CD4-positive, alpha-beta T cell (primary cell): ENCODE measurements around the gene ADGRB3. TPM values are rescaled to one million over a fixed set of nuclear protein-coding genes. Genes with fewer than 3 reads are reported as not detected.
"Not testable (repeated sequence)": the region's sequence is repeated elsewhere in the genome, so short reads cannot be mapped to it uniquely, and the experiment has no call there.

Experiments used
- ATAC-seq: fragments of 200-7000 bp; cut with Tn5 transposase; one replicate; pipeline ENCODE4 v1.10.0; 2022; ENCODE audit warnings: mild to moderate bottlenecking; ENCODE audit not compliant: poor library complexity
- CTCF ChIA-PET: fragments of 350-600 bp; sonication (Branson Sonifier 250); formaldehyde crosslinking; loops from one replicate; lab custom pipeline; 2021; ENCODE audit warnings: antibody characterized with exemption, inconsistent platforms; lab: Charles Lee
- POLR2A ChIA-PET: fragments of 350-600 bp; sonication (Branson Sonifier 250); formaldehyde crosslinking; loops from one replicate; lab custom pipeline; 2021; ENCODE audit warnings: antibody characterized with exemption, inconsistent platforms; lab: Charles Lee
- DNase-seq, 14 experiments: peaks; one replicate each; pipeline ENCODE4 v3.0.0-alpha.2; 2013 to 2020; ENCODE audit warnings: mixed read lengths in 2 of 14
- H3K27ac ChIP-seq, 2 donors: one replicate each; pipeline versions ENCODE4 v1.5.1 to v1.7.0; 2013; ENCODE audit warnings: low read length in 2 of 2, low read depth in 1 of 2, mild to moderate bottlenecking in 1 of 2
- H3K27me3 ChIP-seq, 2 experiments: 1 replicate in 1 of 2; 2 replicates in 1 of 2; pipeline versions ENCODE4 v1.6.1 to v1.7.0; 2013; ENCODE audit warnings: low read length in 2 of 2, control low read depth in 1 of 2, mild to moderate bottlenecking in 1 of 2, moderate library complexity in 1 of 2; ENCODE audit not compliant: insufficient read depth in 2 of 2, control insufficient read depth in 1 of 2
- H3K36me3 ChIP-seq: one replicate; pipeline ENCODE4 v1.6.1; 2013; ENCODE audit warnings: low read length, control low read depth; ENCODE audit not compliant: insufficient read depth
- H3K4me1 ChIP-seq: one replicate; pipeline ENCODE4 v1.6.1; 2013; ENCODE audit warnings: low read length, control low read depth; ENCODE audit not compliant: insufficient read depth
- H3K4me3 ChIP-seq: one replicate; pipeline ENCODE4 v1.5.1; 2013; ENCODE audit warnings: mild to moderate bottlenecking, low read length, moderate library complexity
- H3K9me3 ChIP-seq, 2 experiments: 1 replicate in 1 of 2; 2 replicates in 1 of 2; pipeline versions ENCODE4 v1.6.1 to v1.7.0; 2013; ENCODE audit warnings: low read length in 2 of 2, mild to moderate bottlenecking in 2 of 2, control low read depth in 1 of 2, moderate library complexity in 1 of 2; ENCODE audit not compliant: control insufficient read depth in 1 of 2, insufficient read depth in 1 of 2
- H3K27ac Mint-ChIP-seq: one replicate; pipeline ENCODE4 v1.8.0; 2020; ENCODE audit warnings: mixed read lengths
- H3K27me3 Mint-ChIP-seq: one replicate; pipeline ENCODE4 v1.8.0; 2021; ENCODE audit warnings: mixed read lengths
- H3K36me3 Mint-ChIP-seq: one replicate; pipeline ENCODE4 v1.8.0; 2021; ENCODE audit warnings: low read depth, mixed read lengths
- H3K4me1 Mint-ChIP-seq: one replicate; pipeline ENCODE4 v1.8.0; 2021; ENCODE audit warnings: low read depth, mixed read lengths
- H3K4me3 Mint-ChIP-seq: one replicate; pipeline ENCODE4 v1.8.0; 2020; ENCODE audit warnings: mild to moderate bottlenecking, mixed read lengths
- H3K9me3 Mint-ChIP-seq: one replicate; pipeline ENCODE4 v1.8.0; 2020; ENCODE audit warnings: mixed read lengths
- CTCF ChIP-seq: fragments of 200-600 bp; IDR thresholded peaks from one replicate; pipeline ENCODE4 v1.8.0; 2022; ENCODE audit warnings: antibody characterized with exemption, mild to moderate bottlenecking
- intact Hi-C, 2 experiments: fragments of 100-400 bp; cut with DNase I in 1 of 2; cut with micrococcal nuclease in 1 of 2; formaldehyde crosslinking; loops; one replicate each; pipeline versions ENCODE4 v1.15.1 to v1.9.0; 2023 to 2025; cut with DNase I, micrococcal nuclease
- total RNA-seq, 174 experiments: library from RNA in 2 of 174; stranded (reverse) in 2 of 174; gene quantifications; one replicate each; pipeline ENCODE4 v1.2.3 and lab custom pipeline; 2021 to 2026

Gene ADGRB3
- total RNA-seq, 2 experiments from 2014 or later, result not detected

- no peak overlapping the region for H3K4me3 Mint-ChIP-seq
- no peaks in the 10 kb centered on the region for H3K4me1 ChIP-seq
- ChIA-PET POLR2A (no interaction called here), CTCF (no interaction called here)
- H3K27ac ChIP-seq, result no peak overlapping the region
- no peak for DNase-seq
- intact Hi-C loops, result no loop called here
- H3K27me3 ChIP-seq, result no peaks in the 10 kb centered on the region
- no peak for ATAC-seq
- no peaks in the 10 kb centered on the region for H3K4me1 Mint-ChIP-seq
- no peaks in the 10 kb centered on the region for H3K27me3 Mint-ChIP-seq
- no peaks in the 10 kb centered on the region for H3K36me3 Mint-ChIP-seq
- no peak for TF ChIP-seq CTCF
- H3K27ac Mint-ChIP-seq, result no peak overlapping the region
- H3K9me3 Mint-ChIP-seq, result no peaks in the 10 kb centered on the region
- H3K9me3 ChIP-seq, result no peaks in the 10 kb centered on the region
- no peaks in the 10 kb centered on the region for H3K36me3 ChIP-seq
- H3K4me3 ChIP-seq, result no peak overlapping the region
Measured at GRCh38 chr6:69423785-69424184, 788.7 kb downstream of the ADGRB3 start.

GRCh38 chr6:69424581-69424980, 789.5 kb downstream of the ADGRB3 start:
- ChIA-PET POLR2A (no interaction called here), CTCF (no interaction called here)
- Mint-ChIP-seq H3K36me3 (no peaks in the 10 kb centered on the region), H3K4me3 (no peak overlapping the region), H3K4me1 (no peaks in the 10 kb centered on the region), H3K27me3 (no peaks in the 10 kb centered on the region), H3K9me3 (no peaks in the 10 kb centered on the region), H3K27ac (no peak overlapping the region)
- Histone ChIP-seq H3K27ac (no peak overlapping the region), H3K4me1 (no peaks in the 10 kb centered on the region), H3K36me3 (no peaks in the 10 kb centered on the region), H3K9me3 (no peaks in the 10 kb centered on the region), H3K4me3 (no peak overlapping the region), H3K27me3 (no peaks in the 10 kb centered on the region)
- ATAC-seq (no peak), DNase-seq (no peak)
- intact Hi-C loops, result no loop called here
- TF ChIP-seq CTCF, result no peak

- Mint-ChIP-seq H3K4me1 (no peaks in the 10 kb centered on the region), H3K27me3 (no peaks in the 10 kb centered on the region), H3K9me3 (no peaks in the 10 kb centered on the region), H3K36me3 (no peaks in the 10 kb centered on the region), H3K27ac (no peak overlapping the region), H3K4me3 (no peak overlapping the region)
- Histone ChIP-seq H3K4me3 (no peak overlapping the region), H3K4me1 (no peaks in the 10 kb centered on the region), H3K9me3 (peaks cover 0 to 8% of the 10 kb centered on the region in 2 experiments), H3K27ac (no peak overlapping the region), H3K27me3 (no peaks in the 10 kb centered on the region), H3K36me3 (no peaks in the 10 kb centered on the region)
- TF ChIP-seq CTCF, result no peak
- CTCF ChIA-PET, result no interaction called here
- DNase-seq (no peak), ATAC-seq (no peak)
- intact Hi-C loops, result no loop called here
- POLR2A ChIA-PET, result no interaction called here
Measured at GRCh38 chr6:69427882-69428281, 792.8 kb downstream of the ADGRB3 start.

- H3K36me3 ChIP-seq, H3K4me1 ChIP-seq, H3K27me3 Mint-ChIP-seq, H3K4me3 Mint-ChIP-seq, H3K4me1 Mint-ChIP-seq, POLR2A ChIA-PET, DNase-seq, H3K36me3 Mint-ChIP-seq, H3K27ac ChIP-seq, H3K4me3 ChIP-seq, H3K9me3 Mint-ChIP-seq, H3K27ac Mint-ChIP-seq, intact Hi-C loops, ATAC-seq, CTCF ChIA-PET, H3K27me3 ChIP-seq: not testable (repeated sequence)
- peaks cover 0 to 19% of the 10 kb centered on the region in 2 experiments for H3K9me3 ChIP-seq
Measured at GRCh38 chr6:69432168-69432567, 797.1 kb downstream of the ADGRB3 start.

GRCh38 chr6:69433116-69433515, 798.0 kb downstream of the ADGRB3 start:
- H3K27ac ChIP-seq, H3K4me3 ChIP-seq, H3K36me3 ChIP-seq, H3K9me3 Mint-ChIP-seq, H3K27ac Mint-ChIP-seq, H3K27me3 ChIP-seq, H3K4me1 ChIP-seq, H3K27me3 Mint-ChIP-seq, CTCF ChIA-PET, DNase-seq, ATAC-seq, POLR2A ChIA-PET, intact Hi-C loops, H3K4me3 Mint-ChIP-seq, H3K36me3 Mint-ChIP-seq, H3K4me1 Mint-ChIP-seq: not testable (repeated sequence)
- H3K9me3 ChIP-seq, result peaks cover 0 to 19% of the 10 kb centered on the region in 2 experiments
